GM18870 (cell line): ENCODE results near the gene TMEM132C.

Source experiments
- ATAC-seq: cut with Tn5 transposase; IDR thresholded peaks from one replicate; pipeline ENCODE4 v1.9.1; 2021; ENCODE audit warnings: moderate library complexity; ENCODE audit not compliant: unreplicated experiment

TMEM132C gene

DNA sequence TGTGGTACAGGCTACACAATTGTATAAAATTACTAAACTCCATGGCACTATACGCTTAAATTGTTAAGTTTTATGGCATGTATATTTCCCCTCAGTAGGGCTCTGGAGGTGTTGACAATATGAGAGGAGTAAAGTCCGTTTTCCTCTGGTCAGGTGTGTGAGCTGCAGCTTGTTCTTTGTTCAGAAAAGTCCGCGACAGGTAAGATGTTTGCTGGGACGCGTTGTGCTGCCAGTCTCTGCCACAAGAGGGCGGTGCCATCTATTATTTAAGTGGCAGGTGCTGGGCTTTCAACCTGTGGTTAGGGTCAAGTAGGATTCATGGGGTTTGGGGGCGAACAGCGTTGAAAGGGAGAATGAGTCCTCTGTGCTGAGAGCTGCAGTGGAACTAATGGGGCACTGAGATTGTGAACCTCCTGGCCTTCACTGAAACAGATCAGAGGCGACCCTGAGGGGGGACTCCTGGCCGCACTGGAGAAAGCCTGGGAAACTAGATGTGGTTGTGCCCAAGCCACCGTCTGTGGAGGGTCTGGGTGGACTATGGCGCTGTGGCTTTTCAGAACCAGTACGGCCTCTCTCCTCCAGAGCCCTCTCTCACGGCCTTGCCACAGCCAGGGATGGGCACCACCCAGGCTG, 377.8 kb downstream of the TMEM132C start:
- ATAC-seq, result no peak

DNA sequence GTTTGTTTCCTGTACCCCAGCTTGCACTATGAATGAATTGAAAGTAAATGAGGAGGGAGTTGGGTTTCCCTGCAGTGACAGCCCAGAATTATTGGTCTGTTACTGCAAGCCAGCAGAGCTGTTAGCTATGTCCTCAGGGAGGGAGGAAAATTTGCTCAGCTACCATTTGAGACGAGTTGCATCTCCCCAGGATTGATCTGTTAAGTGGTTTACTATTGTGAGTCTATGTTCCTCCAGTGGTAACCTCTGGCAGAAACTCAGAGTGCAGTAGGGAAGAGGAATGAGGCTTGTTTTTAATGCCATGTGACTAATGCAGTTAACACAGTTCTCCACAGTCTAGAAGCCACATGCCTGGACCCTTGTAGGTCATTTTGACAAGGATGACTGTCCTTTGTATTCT, 382.9 kb downstream of the TMEM132C start:
- no peak for ATAC-seq

GRCh38 chr12:128652136-128652751, 385.3 kb downstream of the TMEM132C start:
- ATAC-seq, result no peak

GRCh38 chr12:128654468-128654867, 387.5 kb downstream of the TMEM132C start:
- no peak for ATAC-seq

DNA sequence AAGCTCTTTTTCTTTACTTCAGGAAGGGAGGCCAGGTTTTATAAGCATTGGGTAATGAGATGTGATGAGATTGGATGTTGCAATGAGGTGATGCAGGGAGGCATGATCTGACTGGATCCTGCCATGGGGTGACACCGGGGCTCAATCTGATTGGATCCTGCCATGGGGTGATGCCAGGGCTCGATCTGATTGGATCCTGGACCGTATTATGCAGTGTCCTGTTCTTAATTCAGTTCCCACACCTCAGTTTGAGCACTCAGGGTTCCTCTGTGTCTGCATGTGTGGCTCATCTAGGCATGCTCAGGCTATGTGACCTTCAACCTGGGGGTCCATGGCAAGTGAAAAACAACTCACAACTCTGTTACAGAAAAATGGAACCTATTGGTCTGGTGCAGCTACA, 390.4 kb downstream of the TMEM132C start:
- ATAC-seq, result no peak

GRCh38 chr12:128660532-128661225, 393.7 kb downstream of the TMEM132C start:
- no peak for ATAC-seq

GRCh38 chr12:128661226-128661569, 394.2 kb downstream of the TMEM132C start:
- ATAC-seq, result no peak

GRCh38 chr12:128662101-128662500, 395.1 kb downstream of the TMEM132C start:
- no peak for ATAC-seq

GRCh38 chr12:128664501-128664900, 397.5 kb downstream of the TMEM132C start:
- ATAC-seq, result no peak

DNA sequence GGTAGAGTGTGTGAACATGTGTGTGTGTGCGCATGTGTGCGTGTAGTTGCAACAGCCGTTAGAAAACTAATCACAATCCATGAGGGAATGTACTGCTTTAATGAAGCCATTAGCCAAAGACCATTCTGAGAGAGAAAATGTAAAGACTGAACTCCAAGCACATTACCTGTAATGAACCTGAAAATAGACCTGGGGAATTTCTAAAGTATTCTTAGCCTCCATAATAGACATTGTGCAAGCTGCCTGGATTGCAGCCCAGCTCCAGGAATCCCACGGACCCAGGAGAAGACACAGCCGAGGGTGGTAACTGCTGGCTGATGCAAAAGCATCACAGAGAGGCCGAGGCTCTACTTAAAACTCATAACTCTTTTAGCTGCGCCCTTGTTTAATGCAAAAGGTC, 400.2 kb downstream of the TMEM132C start:
- ATAC-seq, result no peak

DNA sequence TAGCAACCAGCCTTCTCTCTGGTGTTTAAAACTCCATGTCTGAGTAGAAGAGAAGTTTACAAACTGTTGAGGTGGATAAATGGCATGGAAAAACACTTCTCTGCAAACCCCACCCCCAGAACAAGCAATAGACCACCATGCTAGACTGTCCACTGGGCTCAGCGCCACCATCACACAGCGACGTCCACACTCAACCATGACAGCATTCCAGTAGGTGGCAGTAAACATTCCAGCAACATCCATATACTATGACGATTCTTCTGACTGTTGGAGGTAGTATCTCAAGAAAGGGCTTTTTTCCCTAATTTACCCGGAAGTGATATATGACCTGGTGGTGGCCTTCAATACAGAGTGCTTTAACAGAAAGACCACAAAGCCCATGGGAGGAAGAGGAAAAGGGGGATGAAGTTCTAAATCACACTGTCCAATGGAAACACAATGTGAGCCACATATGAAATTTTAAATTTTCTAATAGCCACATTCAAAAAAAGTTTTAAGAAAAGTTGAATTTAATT, 404.6 kb downstream of the TMEM132C start:
- no peak for ATAC-seq

DNA sequence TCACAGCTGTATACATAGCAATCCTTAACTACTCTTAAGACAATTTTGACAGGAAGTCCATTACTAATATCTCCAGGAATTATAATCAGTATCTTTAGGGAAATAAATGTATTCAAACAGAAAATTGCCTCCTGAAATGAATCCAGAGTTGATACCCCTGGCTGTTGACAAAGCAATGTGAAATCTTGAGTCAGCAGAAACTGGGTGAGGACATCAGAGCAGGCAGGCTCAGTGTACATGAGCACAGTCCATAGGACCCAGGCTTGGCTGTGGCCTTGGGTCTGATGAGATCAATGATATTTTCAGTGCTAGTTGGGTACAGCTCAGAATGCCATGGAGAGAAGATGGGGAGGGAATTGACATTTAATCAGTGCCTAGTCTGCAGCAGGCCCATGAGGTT, 405.5 kb downstream of the TMEM132C start:
- no peak for ATAC-seq

DNA sequence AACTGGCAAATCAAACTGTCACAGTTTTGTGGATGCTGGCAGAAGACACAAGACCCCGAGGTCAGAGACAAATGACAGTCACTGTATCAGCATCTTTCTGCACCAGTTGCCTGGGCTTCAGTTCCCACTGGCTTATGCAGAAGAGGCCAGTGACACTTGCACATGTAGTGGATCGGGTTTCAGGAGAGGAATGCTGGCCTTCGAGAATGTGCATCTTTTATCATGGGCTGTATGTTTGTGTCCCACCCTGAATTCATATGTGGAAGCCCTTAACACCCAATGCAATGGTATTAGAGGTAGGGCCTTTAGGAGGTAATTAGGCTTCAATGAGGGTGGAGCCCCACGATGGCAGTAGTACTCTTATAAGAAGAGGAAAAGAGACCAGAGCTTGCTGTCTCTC, 405.9 kb downstream of the TMEM132C start:
- ATAC-seq, result no peak

DNA sequence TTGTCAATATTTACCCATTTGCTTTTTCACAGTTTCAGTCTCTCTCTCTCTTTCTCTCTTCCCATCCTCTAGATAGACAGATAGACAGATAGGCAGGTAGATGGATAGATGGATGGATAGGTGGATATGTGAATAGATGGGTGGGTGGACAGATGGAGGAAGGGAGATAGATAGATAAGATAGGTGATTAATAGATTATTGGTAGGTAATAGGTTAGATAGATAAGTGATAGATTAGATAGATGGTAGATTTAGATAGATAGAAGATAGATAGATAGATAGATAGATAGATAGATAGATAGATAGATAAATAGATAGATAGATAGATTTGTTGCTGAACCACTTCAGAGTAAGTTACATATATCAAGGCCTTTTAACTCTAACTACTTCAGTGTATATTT, 408.6 kb downstream of the TMEM132C start:
- ATAC-seq, result no peak

- no peak for ATAC-seq
Measured at GRCh38 chr12:128680555-128680954, 413.6 kb downstream of the TMEM132C start.

DNA sequence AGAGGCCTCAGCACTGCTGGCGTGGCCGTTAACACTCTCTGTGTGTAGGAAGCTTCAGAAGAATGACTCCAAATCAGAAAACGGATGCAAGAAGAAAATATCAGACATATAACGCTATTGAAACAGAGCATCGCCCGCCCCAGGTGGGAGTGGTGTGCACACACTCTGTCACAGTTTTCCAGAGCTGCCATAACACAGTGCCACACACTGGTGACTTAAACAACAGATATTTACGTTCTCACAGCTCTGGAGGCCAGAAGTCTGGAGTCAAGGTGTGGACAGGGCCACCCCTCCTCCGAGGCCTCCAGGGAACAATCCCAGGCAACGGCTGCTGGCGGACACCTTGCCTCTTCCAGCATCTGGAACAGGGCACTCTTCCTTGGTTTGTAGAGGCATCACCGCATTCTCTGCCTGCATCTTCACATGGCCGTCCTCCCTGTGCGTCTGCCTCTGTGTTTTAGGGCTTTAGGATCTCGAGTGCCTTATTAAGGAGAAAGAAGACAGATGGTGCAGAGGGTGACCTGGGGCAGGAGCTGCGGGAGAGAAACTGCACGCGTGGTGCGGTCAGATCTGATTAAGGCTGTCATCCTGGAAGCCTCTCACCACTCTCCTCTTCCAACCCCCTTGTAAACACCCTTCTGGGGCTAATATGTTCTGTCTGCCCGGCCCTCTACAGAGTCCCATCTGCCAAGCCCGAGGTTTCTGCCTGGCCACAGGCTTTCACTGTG, 415.7 kb downstream of the TMEM132C start:
- ATAC-seq, result no peak

- no peak for ATAC-seq
Measured at GRCh38 chr12:128684352-128684751, 417.4 kb downstream of the TMEM132C start.

DNA sequence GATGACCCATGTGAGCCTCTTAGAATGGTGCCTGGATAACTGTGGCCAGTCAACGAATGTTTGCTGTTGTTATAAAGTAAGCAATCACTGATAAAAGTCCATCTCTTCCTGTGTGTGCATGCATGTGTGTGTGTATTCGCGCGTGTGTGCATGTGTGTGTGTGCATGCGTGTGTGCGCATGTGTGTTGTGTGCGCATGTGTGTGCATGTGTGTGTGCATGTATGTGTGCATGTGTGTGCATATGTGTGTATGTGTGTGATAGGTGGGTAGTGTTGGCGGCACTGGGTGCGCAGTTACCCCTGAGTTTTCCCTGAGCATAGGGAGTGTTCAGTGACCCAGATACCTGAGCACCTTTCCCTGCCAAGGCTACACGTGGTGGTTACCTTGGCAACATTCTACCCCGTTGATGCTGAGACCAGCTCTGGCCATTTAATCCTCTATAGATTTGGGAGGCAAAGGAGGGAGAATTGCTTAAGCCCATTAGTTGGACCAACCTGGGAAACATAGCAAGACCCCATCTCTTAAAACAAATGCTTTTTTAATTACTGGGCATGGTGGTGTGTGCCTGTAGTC, 419.0 kb downstream of the TMEM132C start:
- no peak for ATAC-seq

- no peak for ATAC-seq
Measured at GRCh38 chr12:128687851-128688250, 420.9 kb downstream of the TMEM132C start.

GRCh38 chr12:128690641-128691040, 423.7 kb downstream of the TMEM132C start:
- no peak for ATAC-seq

- ATAC-seq, result no peak
Measured at GRCh38 chr12:128693115-128693514, 426.1 kb downstream of the TMEM132C start.
